Measurements from ENCODE around the gene RGP1.

- TF ChIP-seq POLR2A (IDR thresholded peaks at IDR 0.05; ENCODE audit: low read depth, low read length) = no peak
- TF ChIP-seq POLR2AphosphoS5 (IDR thresholded peaks at IDR 0.05; ENCODE audit: low read depth, low read length) = no peak
- TF ChIP-seq SPI1 (IDR thresholded peaks at IDR 0.05; ENCODE audit: low read depth, low read length) = no peak
- no peak for TF ChIP-seq TAF1 (IDR thresholded peaks at IDR 0.05; ENCODE audit: low read depth, low read length)
- TF ChIP-seq PAX5 (IDR thresholded peaks at IDR 0.05; ENCODE audit: insufficient read depth, low read length, severe bottlenecking) = no peak
- no peak for TF ChIP-seq POU2F2 (IDR thresholded peaks at IDR 0.05; ENCODE audit: low read depth, low read length)
These were observed 32.0 kb downstream of the RGP1 start for GRCh38 chr9:35781066-35781465.
